GM21381 (cell line): Measurements from ENCODE around the gene ARMC2.
A peak's percentile ranks its signal among the peaks of the same experiment; 100 is the strongest.

ENCODE experiments used
- ATAC-seq: cut with Tn5 transposase; IDR thresholded peaks from one replicate; pipeline ENCODE4 v1.9.1; 2021; ENCODE audit warnings: mild to moderate bottlenecking, moderate library complexity; ENCODE audit not compliant: unreplicated experiment

The ARMC2 gene

DNA sequence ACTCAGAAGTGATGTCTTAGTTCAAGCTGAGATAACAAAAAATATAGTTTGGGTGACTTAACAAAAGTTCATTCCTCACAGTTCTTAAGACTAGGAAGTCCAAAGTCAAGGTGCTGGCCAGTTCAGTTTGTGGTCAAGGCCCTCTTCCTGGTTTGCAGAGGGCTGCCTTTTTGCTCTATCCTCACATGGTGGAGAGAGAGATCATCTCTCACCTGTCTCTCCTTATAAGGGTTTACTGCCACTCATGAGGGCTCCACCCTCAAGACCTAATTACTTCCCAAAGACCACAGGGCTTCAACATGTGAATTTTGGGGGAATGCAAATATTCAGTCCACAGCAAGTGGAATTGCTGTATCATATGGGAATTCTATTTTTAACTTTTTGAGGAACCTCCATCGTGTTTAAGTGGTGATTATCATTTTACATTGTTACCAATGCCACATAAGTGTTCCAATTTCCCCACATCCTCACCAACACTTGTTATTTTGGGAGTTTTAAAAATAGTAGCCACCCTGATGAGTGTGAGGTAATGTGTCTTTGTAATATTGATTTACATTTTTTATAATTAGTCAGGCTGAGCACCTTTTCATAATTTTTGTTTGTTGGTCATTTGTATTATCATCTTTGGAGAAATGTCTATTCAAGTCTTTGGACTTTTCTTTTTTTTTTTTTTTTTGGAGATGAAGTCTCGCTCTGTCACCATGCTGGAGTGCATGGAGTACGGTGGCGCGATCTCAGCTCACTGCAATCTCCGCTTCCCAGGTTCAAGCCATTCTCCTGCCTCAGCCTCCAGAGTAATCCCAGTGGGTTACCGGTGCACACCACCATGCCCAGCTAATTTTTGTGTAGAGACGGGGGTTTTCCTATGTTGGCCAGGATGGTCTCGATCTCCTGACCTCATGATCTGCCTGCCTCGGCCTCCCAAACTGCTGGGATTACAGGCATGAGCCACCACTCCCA lies 134.2 kb downstream of the ARMC2 start:
- no peak for ATAC-seq

DNA sequence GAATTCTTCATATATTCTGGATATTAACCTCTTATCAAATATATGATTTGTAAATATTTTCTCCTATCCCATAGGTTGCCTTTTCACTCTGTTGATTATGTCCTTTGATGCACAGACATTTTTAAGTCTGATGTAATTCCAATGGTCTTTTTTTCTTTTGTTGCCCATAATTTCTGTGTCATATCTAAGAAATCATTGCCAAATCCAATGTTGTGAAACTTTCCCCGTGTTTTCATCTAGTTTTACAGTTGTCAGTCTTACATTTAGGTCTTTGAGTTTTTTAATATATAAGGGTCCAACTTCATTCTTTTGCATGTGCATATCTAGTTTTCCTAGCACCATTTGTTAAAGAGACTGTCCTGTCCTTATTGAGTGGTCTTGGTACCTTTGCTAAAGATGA lies 134.9 kb downstream of the ARMC2 start:
- no peak for ATAC-seq

DNA sequence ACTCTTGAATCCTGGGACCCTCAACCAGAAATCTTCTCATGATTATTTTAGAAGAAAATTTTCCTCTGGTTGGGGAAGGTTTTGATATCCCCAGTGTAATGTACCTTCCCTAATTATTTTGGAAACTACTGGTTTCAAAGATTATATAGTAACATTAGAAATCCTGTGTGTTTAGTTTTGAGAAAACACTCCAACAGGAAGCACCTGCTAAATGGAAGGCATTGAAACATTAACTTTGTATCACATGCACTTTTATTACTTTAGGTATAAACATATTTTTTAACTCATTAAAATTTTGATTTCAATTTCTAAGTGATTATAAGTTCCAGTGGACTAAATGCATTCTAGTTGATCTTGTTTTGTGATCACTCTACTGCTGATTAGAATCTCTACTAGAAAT lies 137.1 kb downstream of the ARMC2 start:
- ATAC-seq, result no peak

DNA sequence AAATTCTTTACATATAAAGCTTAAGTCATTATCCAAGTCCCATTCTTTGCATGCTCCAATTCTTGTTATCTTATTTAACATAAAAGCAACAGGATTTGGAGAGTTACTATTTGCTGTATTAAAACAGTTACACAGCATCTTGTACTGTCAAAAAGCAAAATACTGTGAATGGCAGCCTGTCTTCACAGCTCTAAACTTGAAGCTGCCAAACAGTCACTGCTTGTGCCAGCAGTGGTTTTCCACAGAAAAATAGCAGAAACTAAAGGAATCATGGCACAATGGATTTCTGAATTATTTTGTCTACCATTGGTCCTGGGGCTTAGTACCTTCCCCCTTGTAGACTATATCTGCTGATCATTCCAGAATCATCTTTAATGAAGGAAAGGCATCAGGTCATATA lies 138.9 kb downstream of the ARMC2 start:
- no peak for ATAC-seq

DNA sequence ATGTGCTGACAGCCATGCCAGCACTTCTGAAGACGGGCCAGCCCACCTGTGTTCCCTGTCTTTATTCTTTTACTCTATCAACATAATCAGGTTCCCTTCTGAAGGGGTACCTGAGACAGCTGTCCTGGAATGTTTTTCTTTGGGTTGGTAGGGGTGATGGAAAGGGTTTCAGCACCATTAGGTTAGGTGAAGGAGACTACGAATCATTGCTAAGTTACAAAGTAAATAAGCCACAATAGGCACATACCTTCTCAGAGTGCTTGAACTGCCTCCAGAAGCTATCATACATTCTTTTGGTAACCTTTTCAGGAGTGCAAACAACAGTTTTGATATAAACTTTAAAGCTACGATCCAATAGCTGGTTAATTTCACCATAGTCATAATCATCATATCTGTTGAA lies 140.1 kb downstream of the ARMC2 start:
- no peak for ATAC-seq

DNA sequence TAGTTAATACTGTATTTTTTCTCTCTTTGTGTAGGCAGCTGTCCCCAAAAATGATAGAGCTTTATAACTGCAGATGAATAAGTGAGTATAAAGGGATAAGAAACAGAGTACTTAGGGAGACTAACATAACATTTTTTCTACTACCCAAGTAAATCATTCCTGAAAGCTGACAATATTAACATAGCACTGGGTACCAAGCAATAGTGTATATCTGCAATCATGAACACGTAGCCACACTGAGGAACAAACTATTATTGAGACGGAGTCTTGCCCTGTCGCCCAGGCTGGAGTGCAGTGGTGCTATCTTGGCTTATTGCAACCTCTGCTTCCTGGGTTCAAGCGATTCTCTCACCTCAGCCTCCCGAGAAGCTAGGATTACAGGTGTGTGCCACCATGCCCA lies 140.5 kb downstream of the ARMC2 start:
- ATAC-seq, result no peak

DNA sequence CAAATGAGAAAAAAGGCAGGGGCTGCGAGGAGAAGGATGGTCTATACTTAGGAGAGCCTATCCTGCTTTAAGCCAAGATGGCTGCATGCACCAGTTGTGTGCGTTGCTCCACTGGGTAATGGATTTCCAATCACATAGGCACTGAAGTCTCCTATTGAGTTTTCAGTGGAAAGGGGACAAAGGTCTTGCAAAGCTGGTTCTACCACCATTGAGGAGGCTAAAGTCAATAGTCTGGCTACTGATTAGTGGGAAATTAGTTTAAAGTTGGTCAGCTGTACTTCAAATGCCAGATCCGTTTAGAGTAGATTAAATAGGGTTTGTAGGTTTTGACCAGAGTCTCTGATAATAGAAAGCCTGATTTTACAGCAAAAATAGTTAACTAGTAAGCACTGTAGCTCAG lies 141.5 kb downstream of the ARMC2 start:
- ATAC-seq, result no peak

DNA sequence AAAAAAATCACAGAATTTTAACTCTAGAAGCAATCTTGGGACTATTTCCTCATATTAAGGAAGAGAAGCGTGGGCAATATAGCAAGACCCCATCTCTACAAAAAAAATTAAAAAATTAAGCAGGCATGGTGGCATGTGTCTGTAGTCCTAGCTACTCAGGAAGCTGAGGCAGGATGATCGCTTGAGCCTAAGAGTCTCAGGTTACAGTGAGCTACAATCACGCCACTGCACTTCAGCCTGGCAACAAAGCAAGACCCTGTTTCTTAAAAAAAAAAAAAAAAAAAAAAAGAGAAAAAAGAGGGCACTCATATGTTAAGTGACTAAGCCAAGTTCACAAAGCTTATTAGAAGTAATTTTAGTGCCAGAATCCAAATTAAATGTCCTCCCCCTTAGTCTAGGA lies 145.7 kb downstream of the ARMC2 start:
- no peak for ATAC-seq

DNA sequence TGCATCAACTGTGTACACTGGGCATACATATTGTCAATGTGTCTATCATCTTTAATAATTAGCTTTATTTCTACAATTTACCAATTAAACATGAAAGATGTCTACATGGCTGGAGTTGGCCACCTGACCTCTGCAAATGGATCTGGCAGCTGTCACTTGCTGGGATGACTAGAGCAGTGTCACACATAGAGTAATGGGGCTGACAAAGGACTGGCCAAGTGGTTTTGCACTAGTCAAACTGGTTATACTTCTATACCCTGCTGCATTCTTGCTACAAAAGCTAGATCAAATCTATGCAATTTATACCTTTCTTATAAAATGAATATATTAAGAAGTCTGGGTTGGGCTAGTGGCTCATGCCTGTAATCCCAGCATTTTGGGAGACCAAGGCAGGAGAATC lies 147.1 kb downstream of the ARMC2 start:
- ATAC-seq, result no peak

DNA sequence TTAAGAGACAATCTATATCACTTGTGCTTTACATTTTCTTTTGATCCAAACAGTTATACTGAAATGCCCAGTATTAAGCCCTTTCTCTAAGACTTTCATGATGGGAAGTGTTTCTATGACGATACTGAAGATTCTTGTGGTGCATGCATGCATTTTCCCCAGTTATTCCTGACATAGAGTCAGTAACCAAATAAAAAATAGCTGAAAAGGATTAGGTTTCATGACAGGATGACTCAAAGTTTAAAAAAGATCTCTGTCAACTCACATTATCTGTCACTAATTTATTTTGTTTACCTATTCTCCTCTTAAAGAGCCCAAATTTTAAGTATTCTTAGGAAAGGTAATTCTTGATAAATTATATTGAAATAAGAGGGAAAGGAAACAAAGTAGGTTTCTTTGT lies 148.0 kb downstream of the ARMC2 start:
- no peak for ATAC-seq

DNA sequence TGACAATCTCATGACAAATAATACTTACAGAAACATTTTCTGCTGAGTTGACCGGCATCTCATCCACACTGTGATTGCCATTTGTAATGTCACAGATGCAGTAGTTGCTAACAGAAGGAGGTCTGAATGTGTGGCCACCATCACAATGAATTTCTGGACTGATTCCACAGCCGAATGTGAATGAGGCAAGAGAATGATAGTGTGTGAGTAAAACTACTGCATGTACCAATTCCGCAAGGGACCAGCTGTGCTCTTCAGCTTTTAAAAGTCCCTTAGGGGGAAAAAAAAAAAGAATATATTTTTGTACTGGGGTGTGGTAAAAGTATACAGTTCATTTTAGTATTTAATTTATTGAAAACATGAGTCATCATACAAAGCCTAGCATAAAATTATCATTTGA lies 150.3 kb downstream of the ARMC2 start:
- ATAC-seq, result no peak

DNA sequence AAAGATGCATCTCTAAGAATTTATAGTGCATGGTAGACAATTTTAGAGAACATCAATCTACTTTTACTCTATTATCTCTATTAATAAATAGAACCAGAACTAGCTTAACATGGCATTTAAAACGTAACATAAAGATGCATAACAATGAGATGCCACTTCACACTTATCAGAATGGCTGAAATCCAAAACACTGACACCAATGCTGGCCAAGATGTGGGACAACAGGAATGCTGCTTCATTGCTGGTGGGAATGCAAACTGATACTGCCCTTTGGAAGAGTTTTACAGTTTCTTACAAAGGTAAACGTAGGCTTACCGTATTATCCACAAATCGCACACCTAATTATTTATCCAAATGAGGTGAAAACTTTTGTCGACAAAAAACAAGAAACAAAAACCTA lies 151.2 kb downstream of the ARMC2 start:
- no peak for ATAC-seq

DNA sequence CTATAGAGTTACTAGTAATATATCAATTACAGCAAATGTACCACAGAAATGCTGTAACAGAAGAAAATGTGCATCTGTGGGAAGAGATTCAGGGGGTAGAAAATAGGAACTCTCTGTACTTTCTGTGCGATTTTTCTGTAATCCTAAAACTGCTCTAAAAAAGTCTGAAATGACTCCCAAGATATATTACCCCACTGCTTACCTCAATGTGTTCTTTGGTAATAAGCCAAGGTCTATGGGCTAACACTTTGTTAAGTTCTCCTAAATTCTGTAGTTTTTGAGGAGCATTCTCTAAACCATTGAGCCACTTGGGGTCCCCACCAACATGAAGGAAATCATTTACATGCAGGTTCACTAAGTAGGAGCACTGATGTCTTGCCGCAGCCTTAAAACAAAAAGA lies 152.1 kb downstream of the ARMC2 start:
- no peak for ATAC-seq

DNA sequence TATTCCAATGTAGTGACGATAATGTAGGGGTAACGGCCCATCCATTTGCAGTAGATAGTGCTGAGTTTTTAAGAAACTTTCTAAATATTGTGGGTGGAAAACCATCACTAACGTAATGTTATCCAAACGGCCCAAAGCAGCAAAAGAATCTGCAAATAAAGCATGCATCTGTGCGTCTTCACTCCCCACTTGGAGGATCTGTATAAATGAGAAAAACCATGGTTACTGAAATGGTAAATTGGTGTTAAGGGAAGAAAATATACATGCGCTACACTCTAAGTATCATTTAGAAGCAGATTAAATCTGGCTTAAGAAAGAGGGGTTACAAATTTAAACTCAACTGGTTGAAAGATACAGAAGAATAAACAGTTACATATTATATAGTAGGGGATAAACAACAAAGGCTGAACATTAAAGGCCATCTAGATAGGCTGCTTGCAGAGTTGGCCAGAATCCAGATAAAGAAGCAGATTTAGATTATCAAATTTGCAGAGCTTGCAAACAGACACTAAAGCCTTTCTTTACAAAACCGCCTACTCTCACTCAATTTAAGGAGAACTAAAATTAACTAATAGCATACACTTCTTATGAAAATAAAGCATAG lies 153.2 kb downstream of the ARMC2 start:
- no peak for ATAC-seq

DNA sequence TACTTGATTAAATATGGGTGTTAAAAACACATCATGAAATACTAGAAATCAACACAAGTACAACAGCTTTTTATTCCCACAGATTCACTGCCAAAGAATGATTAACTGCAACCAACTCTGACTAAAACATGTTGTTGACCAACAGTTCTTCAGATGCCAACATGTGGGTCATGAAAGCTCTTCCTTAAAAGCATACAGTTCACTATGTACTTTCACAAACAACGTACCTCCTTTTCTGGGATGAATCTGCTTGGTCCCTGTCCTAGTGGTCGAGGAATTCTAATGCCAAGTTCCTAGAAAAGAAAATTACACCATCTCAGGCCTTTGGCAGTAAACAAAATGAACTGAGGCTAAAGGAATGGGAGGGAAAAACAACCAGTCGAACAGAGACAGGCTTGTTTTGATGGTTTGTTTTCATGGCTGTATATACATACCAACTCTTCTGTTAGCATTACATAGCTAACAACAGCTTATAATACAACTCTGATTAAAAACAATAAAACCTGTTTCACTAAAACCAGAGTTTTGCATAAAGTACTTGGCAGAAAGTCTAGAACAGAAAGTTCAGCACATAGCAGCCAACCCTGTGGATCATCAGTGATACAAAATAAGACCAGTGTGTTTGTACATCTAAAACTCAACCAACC lies 154.0 kb downstream of the ARMC2 start:
- ATAC-seq, result no peak

DNA sequence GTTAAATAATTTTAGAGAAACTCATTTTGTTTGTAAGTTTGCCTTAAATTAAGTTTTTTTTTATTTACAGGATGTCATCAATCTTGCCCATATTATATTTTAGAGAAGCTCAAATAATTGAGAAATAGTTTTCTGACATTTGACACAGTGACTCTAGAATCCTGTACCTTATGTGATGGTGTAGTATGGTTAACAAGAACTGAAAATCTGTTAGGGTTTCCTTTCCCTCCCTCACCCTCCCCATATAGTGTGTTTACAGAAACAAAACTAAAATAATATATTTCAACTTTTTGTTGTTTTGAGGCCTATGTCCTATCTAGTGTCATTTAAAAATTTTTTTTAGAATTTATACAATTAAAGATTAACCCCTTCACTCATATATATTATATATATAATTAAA lies 154.7 kb downstream of the ARMC2 start:
- no peak for ATAC-seq

DNA sequence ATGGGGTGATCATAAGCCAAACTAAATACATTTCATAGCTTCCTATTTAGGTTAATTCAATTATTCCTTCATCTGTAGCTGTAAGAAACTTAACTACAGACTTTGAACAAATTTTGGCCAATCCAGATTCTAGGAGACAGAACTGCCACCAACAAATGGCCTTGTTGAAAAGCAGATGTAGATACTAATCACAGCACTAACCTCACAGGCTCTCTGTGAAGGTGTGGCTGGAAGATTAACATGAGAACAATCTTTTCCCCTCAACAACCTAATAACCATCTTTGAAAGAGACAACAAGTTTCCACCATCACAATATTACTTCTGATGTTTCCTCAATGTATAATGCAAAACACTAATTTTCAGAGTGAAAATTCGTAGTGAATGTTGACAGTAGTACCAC lies 158.6 kb downstream of the ARMC2 start:
- ATAC-seq, result no peak

DNA sequence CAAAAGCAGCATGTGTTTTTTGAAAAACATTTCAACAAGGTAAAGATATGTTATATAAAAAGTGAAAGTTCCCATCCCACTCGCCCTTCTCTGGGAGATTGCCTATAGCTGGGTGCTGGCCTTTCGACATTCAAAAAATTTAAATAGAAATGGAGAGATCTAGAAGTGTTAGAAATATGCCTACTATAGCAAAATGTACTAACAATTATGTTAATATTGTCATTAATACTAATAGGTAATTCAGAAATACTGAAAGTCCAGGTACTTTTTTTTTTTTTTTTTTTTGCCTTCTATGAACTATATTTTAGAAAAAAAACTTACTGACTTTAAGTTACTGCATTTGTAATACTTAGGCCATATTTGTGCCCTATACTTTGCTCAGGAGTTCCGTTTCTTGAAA lies 159.3 kb downstream of the ARMC2 start:
- ATAC-seq, result no peak

DNA sequence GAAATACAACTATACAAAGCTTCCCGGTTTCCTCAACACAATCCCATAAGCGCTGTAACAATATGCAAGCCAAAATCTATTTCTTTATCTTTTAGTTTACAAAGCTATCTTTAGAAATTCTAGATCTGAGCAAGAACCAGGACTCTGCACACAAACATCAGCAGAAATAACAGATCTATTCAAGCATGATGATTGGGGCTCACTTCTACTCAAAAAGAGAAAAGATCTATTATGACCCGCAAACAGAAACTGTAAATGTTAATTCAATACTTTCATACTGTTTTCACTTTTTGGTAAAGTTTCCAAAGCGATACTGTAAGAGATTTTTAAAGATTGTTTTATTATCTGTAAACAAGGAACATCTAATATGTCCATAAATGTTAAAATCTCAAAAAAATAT lies 159.8 kb downstream of the ARMC2 start:
- no peak for ATAC-seq

DNA sequence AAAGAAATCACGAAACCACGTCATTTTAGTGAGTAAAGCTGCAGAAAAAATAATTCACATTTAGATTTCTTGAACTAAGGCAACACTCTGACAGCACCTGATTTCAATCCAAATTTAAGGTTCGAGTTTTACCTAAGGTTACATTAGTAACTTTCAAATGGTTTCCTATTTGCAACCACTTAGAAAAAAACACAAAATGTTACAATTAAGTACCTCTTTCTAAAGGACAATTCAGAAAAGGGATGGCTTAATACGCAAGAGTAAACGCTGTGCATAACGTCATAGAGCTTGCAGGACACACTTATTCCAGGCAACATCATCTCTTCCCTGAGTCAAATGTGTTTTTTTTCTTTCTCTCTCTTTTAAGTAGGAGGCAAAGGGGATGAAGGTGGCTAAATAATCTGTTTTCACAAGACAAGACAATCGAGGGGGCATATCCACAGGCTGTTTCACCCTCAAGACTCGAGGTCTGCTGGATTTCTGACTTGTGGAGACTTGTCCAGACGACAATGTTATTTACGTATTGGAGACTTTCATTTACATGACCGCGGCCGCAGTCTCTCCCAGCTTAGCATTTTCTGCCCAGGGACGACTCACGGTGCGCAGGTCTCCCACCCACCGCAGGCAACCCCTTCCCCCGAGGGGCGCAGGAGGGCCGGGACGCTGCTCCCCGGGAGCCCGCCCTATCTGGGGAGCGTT lies 160.5 kb downstream of the ARMC2 start:
- ATAC-seq, result no peak

DNA sequence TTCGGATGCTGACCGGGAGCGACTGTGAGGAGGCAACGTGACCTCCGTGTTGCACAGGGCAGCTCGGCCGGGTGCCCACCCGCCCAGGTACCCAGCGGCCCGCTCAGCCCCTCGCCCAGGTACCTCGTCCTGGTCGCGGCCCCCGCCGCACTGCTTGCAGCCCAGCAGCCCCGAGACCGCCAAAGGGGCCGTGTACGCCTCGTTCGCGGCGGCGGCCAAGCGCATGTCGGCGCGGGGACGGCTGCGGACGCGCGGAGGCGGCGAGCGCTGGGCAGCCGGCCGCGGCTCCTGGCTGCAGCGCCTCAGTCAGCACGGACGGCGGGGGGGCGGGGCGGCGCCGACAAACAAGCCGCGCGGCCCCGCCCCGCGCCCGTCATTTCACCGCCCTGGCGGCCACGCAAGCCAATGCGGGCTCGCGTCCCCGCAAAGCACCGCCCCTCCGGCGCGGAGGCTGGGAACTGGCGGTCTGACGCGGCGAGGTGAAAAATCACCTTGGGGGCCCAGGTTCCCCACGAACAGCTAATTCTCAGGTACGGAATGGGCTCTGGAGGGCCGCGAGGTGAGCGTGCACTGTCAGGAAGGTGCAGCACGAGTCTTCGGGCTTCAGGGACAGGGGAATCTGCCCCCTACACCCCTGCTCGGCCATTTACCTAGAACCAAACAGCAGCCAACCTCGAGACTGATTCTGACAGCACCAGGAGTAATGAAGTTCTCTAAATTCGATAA lies 161.2 kb downstream of the ARMC2 start:
- ATAC-seq, result peak; percentile 96
